Measurements from ENCODE around the gene TPX2. TPM values are rescaled to one million over a fixed set of nuclear protein-coding genes. Genes with fewer than 3 reads are reported as not detected.

Gene TPX2
- total and polyA plus RNA-seq, 10 of the 15 experiments (the other 5 are each of a cell fraction or from before 2014, with no cell fraction given): 29.7 to 144 (median 89.0) TPM

GRCh38 chr20:31826074-31826473, 87.0 kb downstream of the TPX2 start (continued):
- no peak for TF ChIP-seq USF2 (IDR thresholded peaks at IDR 0.05; ENCODE audit: borderline replicate concordance, low read depth, low read length)
- TF ChIP-seq IRF3 (IDR thresholded peaks at IDR 0.05): no peak
- no peak for TF ChIP-seq BHLHE40 (IDR thresholded peaks at IDR 0.05; ENCODE audit: borderline replicate concordance in 1 of 2, low read depth in 2 of 2, low read length in 1 of 2)
- TF ChIP-seq, protein P1, sequence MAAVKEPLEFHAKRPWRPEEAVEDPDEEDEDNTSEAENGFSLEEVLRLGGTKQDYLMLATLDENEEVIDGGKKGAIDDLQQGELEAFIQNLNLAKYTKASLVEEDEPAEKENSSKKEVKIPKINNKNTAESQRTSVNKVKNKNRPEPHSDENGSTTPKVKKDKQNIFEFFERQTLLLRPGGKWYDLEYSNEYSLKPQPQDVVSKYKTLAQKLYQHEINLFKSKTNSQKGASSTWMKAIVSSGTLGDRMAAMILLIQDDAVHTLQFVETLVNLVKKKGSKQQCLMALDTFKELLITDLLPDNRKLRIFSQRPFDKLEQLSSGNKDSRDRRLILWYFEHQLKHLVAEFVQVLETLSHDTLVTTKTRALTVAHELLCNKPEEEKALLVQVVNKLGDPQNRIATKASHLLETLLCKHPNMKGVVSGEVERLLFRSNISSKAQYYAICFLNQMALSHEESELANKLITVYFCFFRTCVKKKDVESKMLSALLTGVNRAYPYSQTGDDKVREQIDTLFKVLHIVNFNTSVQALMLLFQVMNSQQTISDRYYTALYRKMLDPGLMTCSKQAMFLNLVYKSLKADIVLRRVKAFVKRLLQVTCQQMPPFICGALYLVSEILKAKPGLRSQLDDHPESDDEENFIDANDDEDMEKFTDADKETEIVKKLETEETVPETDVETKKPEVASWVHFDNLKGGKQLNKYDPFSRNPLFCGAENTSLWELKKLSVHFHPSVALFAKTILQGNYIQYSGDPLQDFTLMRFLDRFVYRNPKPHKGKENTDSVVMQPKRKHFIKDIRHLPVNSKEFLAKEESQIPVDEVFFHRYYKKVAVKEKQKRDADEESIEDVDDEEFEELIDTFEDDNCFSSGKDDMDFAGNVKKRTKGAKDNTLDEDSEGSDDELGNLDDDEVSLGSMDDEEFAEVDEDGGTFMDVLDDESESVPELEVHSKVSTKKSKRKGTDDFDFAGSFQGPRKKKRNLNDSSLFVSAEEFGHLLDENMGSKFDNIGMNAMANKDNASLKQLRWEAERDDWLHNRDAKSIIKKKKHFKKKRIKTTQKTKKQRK (IDR thresholded peaks at IDR 0.05; ENCODE audit: low read depth, low read length): no peak
- no peak for TF ChIP-seq RB1 (IDR thresholded peaks at IDR 0.05; ENCODE audit: borderline replicate concordance)
- no peak for TF ChIP-seq MTA3 (IDR thresholded peaks at IDR 0.05; ENCODE audit: borderline replicate concordance, low read length)
- no peak for TF ChIP-seq IRF5 (IDR thresholded peaks at IDR 0.05; ENCODE audit: borderline replicate concordance)
- no peak for TF ChIP-seq LARP7 (IDR thresholded peaks at IDR 0.05)
